ENCODE data around the gene APP.
A peak's percentile ranks its signal among the peaks of the same experiment; 100 is the strongest.

Gene APP

GRCh38 chr21:25879203-25879602, 291.4 kb downstream of the APP start:
- DNase-seq (ENCODE audit: low spot score) (no peak), FAIRE-seq (no peak)

DNA sequence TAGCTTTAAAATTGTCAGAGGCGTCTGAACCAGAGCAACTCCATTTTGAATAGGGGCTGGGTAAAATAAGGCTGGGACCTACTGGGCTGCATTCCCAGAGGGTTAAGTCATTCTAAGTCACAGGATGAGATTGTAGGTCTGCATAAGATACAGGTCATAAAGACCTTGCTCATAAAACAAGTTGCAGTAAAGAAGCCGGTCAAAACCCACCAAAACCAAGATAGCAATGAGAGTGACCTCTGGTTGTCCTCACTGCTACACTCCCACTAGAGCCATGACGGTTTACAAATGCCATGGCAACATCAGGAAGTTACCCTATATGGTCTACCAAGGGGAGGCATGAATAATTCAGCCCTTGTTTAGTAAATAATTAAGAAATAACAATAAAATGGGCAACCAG, 292.2 kb downstream of the APP start:
- no peak for DNase-seq (ENCODE audit: low spot score)
- FAIRE-seq, result no peak

DNA sequence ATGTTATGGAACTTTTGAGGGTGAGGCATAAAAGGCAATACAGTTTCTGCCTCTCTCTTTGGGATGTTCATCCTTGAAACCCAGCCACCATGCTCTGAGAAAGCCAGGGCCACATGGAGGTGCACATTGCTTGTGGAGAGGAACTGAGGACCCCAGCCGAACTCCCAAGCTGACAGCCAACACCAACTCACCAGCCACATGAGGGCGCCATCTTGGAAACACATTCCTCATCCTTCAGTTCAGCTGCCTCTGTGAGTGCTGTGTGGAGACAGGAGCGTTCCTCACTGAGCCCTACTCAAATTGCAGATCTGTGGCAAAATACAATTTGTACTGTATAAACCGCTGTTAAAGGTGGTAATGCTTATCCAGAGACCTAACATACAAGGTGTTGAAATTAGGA, 298.3 kb downstream of the APP start:
- no peak for DNase-seq (ENCODE audit: low spot score)
- no peak for FAIRE-seq

DNA sequence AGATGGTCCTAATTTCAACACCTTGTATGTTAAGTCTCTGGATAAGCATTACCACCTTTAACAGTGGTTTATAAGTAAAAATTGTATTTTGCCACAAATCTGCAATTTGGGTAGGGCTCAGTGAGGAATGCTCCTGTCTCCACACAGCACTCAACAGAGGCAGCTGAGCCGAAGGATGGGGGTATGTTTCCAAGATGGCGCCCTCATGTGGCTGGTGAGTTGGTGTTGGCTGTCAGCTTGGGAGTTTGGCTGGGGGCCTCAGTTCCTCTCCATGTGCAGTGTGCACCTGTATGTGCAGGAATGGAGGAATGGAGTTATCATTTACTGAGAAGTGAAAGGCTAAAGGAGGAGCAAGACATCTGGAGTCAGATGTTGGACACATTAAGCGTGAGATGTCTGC, 299.0 kb downstream of the APP start:
- FAIRE-seq (no peak), DNase-seq (ENCODE audit: low spot score) (no peak)

- FAIRE-seq, result no peak
Measured at GRCh38 chr21:25870084-25870483, 300.5 kb downstream of the APP start.

DNA sequence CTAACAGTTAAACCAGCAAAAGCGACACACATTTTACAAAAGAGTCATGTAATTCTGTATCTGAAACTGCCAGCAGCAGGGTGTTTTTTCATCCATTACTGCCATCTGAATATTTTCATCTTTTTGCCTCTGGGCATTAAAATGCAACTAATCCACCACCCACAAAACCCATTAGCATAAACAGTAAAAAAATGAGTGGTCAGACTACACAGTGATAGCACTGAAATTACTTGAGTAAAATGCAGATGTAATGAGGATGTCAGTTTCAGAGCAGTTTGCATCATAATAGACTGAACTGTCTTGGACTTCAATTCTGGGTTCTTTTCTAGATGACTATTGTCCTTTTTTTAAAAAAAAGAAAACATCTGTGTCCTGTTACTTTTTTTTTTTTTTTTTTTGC, 303.5 kb downstream of the APP start:
- no peak for DNase-seq (ENCODE audit: low spot score)
- FAIRE-seq, result no peak

More at GRCh38 chr21:25870084-25870483, 300.5 kb downstream of the APP start:
- no peak for DNase-seq (ENCODE audit: low spot score)

GRCh38 chr21:25863747-25864146, 306.8 kb downstream of the APP start:
- no peak for DNase-seq (ENCODE audit: low spot score)
- FAIRE-seq, result no peak

GRCh38 chr21:25863031-25863430, 307.5 kb downstream of the APP start:
- FAIRE-seq, result no peak
- no peak for DNase-seq (ENCODE audit: low spot score)

- no peak for DNase-seq (ENCODE audit: low spot score)
- no peak for FAIRE-seq
Measured at GRCh38 chr21:25862596-25862995, 308.0 kb downstream of the APP start.

DNA sequence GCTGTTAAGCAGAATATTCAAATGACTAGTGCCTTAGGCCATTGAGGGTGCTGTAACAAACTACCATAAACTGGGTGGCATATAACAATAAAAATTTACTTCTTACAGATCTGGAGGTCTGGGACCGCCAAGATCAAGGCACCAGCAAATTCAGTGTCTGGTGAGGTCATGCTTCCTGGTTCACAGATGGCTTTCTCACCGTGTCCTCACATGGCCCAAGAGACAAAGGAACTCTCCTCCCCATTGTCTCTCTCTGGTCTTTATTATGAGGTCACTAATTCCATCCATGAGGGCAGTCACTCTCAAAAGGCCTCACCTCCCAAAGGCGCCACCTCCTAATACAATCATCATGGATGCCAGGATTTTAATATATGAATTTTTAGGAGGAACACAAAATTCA, 308.5 kb downstream of the APP start:
- no peak for DNase-seq (ENCODE audit: low spot score)
- FAIRE-seq, result no peak

DNA sequence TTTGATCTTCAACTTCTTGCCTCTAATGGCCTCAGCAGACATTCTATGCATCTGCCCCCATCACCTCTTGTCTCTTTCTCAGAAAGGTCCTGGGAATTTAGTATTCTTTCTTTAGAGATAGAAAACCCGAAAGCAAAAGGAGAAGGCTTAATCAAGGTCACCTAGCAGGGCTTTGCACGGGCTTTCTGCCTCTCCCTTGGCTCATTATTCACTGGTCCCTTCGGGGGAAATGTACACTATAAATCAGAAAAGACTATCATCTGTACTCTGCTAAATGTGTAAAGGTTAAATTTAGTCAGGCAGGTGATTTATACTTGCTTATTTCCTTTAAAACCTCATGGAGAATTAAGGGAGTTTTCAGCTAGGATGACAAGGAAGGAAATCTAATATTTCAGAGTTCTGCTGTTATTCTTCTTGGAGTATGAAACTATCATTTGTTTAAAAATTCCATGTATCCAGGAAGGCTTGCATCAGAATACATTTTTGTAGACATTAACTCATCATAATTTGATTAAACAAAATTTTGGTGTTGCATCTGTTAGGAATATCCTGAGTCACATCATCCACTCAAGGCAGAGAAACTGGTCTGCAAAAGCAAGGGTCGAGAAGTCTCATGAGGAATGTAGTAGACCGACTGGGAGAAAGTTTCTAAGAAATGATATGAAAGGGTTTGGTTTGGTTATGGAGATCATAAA, 311.2 kb downstream of the APP start:
- FAIRE-seq (no peak), DNase-seq (ENCODE audit: low spot score) (no peak)

DNA sequence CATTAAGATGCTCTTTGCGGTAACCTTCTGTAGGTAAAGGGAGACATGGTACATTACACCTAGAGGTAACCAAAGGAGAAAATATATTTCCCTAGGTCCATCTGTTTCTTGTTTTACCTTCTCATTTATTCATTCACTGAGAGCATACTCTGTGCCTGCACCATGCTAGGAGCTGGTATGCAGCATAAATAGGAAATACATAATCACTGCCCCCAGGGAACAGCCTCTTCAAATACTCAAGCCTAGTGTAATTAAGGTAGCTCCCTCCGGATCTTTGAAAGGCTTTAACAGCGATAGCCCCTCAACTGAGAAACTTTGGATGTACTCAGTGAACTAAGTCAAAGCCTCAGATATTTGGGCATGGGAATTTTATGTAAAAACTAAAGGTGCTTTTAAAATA, 312.2 kb downstream of the APP start:
- DNase-seq (ENCODE audit: low spot score), result no peak
- FAIRE-seq, result no peak

- FAIRE-seq (no peak), DNase-seq (ENCODE audit: low spot score) (no peak)
Measured at GRCh38 chr21:25857308-25858074, 313.1 kb downstream of the APP start.

GRCh38 chr21:25855576-25855975, 315.0 kb downstream of the APP start:
- DNase-seq (ENCODE audit: low spot score) (no peak), FAIRE-seq (no peak)

DNA sequence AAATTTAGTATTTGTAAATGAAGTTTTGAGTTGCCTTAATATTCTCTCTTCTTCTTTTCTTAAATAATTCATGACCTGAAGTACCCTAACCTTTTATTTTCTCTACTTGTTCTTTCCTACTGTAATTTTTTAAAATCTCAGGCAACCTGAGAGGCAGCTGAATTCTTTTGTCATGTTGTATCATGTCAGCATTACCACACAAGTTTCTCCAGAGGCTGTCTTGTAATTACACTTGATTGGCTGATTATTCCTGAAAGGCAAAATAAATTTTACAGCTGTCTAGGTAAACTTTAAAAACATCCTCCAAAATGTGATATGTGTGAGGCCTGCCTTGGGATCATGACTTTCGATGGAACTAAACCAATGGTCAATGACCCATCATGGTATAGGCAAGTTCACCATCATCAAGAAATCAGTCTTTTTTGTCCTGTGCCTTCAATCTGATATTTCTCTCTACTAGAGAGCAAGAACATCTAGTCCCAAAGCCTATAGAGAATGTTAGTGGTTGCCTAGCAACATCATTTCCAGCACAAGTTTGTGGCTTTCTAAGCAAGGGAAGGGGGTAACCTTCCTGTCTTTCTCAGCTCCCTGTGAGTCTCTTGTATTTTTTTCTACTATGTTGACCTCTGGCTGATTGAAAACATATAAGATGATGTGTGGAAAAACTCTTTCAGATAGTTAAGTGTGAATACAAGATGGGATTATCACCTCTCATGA, 320.3 kb downstream of the APP start:
- no peak for FAIRE-seq
- no peak for DNase-seq (ENCODE audit: low spot score)

GRCh38 chr21:25848309-25848708, 322.3 kb downstream of the APP start:
- DNase-seq (ENCODE audit: low spot score) (no peak), FAIRE-seq (no peak)

DNA sequence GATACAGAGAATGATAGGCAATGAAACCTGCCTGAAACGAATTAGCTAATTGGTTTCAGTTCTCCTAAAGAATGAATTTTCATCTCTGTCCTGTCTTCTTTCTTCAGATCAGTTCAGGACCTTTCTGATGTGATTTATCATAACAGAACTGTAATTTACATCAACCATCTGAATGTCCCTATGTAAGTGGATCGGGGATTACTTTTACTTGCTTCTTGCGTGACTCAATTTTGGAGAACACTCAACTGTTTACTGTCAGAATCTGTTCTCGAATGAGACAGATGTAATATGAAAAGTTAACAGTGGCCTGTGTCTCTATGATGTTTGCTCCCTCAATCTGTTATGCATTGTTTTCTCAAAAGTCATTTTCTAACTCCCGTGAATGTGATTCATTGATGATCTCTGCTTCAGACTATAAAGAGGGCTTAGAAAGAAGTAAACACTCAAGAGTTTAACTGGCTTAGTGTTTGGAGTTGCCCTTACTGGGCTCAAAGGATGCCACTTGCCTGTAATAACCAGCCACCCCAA, 324.8 kb downstream of the APP start:
- peak; percentile 15 for DNase-seq (ENCODE audit: low spot score)
- no peak for FAIRE-seq

DNA sequence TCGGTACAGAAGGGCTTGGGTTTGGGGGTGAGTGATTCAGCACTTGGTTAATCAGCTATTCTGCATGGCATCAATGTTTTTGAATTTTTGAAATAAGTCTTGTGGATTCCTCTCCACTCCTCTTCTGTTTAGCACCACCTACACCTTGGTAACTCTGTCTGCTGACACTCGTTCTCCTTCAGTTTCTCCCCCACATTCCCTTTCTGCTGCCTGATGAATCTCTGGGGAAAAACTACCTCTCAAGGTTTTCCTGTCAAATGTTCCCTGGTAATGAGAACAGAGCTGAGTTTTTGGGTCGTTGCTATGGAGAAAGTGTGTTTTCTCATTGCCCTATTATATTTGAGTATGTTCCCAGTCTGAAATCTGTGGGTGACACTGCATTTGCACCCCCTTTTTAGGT, 327.6 kb downstream of the APP start:
- no peak for FAIRE-seq

DNA sequence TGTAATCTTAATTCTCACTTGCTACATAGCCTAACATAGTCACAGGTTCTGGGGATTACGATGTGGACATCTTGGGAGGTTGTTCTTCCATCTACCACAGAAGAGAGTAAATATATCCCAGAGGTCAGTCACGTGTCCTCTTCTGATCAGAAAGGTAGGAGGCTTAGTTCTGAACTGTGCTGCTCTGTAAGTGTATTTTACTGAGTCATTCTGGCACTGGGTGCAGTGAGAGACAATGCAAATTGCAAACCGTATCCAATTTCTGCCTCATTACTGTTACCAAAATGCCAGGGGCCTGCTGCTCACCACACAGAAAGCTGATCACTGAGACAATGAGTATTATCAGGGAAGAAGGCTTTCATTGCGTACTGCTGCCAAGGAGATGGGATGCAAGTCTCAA, 331.8 kb downstream of the APP start:
- no peak for DNase-seq (ENCODE audit: low spot score)

More for the DNA sequence above, 327.6 kb downstream of the APP start:
- DNase-seq (ENCODE audit: low spot score), result no peak

GRCh38 chr21:25837533-25838265, 332.9 kb downstream of the APP start:
- DNase-seq (ENCODE audit: low spot score) (peak; percentile 30), FAIRE-seq (no peak)

More for the DNA sequence above, 331.8 kb downstream of the APP start:
- no peak for FAIRE-seq

DNA sequence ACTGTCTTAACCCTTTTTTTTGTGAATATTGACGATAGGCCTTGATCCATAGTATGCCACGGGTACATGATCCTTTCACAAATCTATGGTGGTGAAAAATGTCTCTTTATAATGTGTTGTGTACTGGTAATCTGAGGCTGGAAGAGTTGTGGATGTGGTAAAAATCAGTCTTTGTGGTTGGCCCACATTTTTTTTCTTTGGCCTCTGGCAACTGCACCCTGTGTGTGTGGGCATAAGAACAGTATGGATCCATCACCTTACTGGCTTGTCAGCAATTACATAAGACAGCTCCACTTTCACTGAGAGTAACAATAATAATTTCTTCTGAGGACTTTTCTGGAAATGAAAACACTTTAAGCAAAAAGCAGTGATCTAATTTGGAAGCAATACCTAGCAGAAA, 334.2 kb downstream of the APP start:
- no peak for FAIRE-seq
- DNase-seq (ENCODE audit: low spot score), result no peak
